CD4-positive, alpha-beta T cell treated with Interleukin-15 for 1 hour (primary cell): ENCODE measurements around the gene KCNAB1.
"Not testable (repeated sequence)": the region's sequence is repeated elsewhere in the genome, so short reads cannot be mapped to it uniquely, and the experiment has no call there.

ENCODE experiments used
- DNase-seq: peaks from one replicate; pipeline ENCODE4 v3.0.0-alpha.2; 2020

The KCNAB1 gene

GRCh38 chr3:156120528-156121251 lies at the start of gene KCNAB1:
Gene KCNAB1, plus strand, starts transcription at chr3:156120578.
- no peak for DNase-seq

- no peak for DNase-seq
Observed at GRCh38 chr3:156071031-156071430, 49.3 kb upstream of the KCNAB1 start.

GRCh38 chr3:156072950-156073657 lies 47.3 kb upstream of the KCNAB1 start:
- not testable (repeated sequence) for DNase-seq

GRCh38 chr3:156090126-156090525 lies 30.3 kb upstream of the KCNAB1 start:
- DNase-seq, result no peak

GRCh38 chr3:156093964-156094363 lies 26.4 kb upstream of the KCNAB1 start:
- DNase-seq, result no peak

GRCh38 chr3:156094391-156094790 lies 26.0 kb upstream of the KCNAB1 start:
- no peak for DNase-seq

GRCh38 chr3:156095652-156096051 lies 24.7 kb upstream of the KCNAB1 start:
- DNase-seq, result not testable (repeated sequence)

- DNase-seq, result no peak
Observed at GRCh38 chr3:156098437-156099035, 21.8 kb upstream of the KCNAB1 start.

- DNase-seq, result not testable (repeated sequence)
Observed at GRCh38 chr3:156099348-156099747, 21.0 kb upstream of the KCNAB1 start.

GRCh38 chr3:156099984-156100383 lies 20.4 kb upstream of the KCNAB1 start:
- DNase-seq, result not testable (repeated sequence)

GRCh38 chr3:156102267-156102931 lies 18.0 kb upstream of the KCNAB1 start:
- no peak for DNase-seq

GRCh38 chr3:156106721-156107373 lies 13.5 kb upstream of the KCNAB1 start:
- DNase-seq, result no peak

GRCh38 chr3:156107504-156107903 lies 12.9 kb upstream of the KCNAB1 start:
- no peak for DNase-seq

GRCh38 chr3:156108616-156109015 lies 11.8 kb upstream of the KCNAB1 start:
- no peak for DNase-seq

- DNase-seq, result no peak
Observed at GRCh38 chr3:156109989-156110388, 10.4 kb upstream of the KCNAB1 start.

- no peak for DNase-seq
Observed at GRCh38 chr3:156126467-156126866, 6.1 kb downstream of the KCNAB1 start.

GRCh38 chr3:156131241-156131640 lies 10.9 kb downstream of the KCNAB1 start:
- DNase-seq, result no peak

- no peak for DNase-seq
Observed at GRCh38 chr3:156131799-156132198, 11.4 kb downstream of the KCNAB1 start.

- DNase-seq, result no peak
Observed at GRCh38 chr3:156132313-156132712, 11.9 kb downstream of the KCNAB1 start.

- DNase-seq, result no peak
Observed at GRCh38 chr3:156133076-156133475, 12.7 kb downstream of the KCNAB1 start.

GRCh38 chr3:156135921-156136638 lies 15.7 kb downstream of the KCNAB1 start:
- DNase-seq, result no peak

- not testable (repeated sequence) for DNase-seq
Observed at GRCh38 chr3:156137397-156137796, 17.0 kb downstream of the KCNAB1 start.
